ENCODE data around the gene MED16. TPM values are rescaled to one million over a fixed set of nuclear protein-coding genes. Genes with fewer than 3 reads are reported as not detected.

MED16 gene
- total and polyA plus RNA-seq, 10 of the 15 experiments (the other 5 are each of a cell fraction or from before 2014, with no cell fraction given): 0.56 to 51.1 (median 13.6) TPM

DNA sequence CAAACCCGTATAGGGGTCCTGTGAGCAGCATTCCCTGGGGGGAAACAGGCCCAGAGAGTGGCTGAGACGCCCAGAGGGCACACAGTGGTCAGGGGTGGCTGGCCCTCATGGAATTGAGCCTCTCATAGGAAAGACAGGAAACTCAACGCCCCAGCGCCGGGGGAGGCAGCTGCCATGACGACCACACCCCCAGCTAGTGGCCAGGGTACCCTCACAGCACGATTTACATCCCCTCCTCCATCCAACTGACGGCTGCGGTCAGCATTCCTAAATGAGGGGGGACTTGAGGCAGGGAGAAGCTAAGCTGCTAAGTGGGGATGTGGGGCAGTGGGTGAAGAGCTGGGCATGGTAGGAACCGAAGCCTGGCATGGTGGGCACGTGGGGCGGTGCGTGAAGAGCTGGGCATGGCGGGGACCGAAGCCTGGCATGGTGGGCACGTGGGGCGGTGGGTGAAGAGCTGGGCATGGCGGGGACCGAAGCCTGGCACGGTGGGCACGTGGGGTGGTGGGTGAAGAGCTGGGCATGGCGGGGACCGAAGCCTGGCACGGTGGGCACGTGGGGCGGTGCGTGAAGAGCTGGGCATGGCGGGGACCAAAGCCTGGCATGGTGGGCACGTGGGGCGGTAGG lies 10.0 kb downstream of the MED16 start:
- Histone ChIP-seq H3K4me2 (ENCODE audit: control insufficient read depth, insufficient read depth) (no peak overlapping the region), H3K79me2 (ENCODE audit: control insufficient read depth, insufficient read depth, low read length) (no peaks in the 10 kb centered on the region)
- POLR2A ChIA-PET: interaction anchor here (0.7 kb wide), 1 partner anchor 208 kb away, joined by 3 read pairs; no protein-coding TSS in a partner anchor
- no peak for TF ChIP-seq STAT1 (conservative IDR thresholded peaks at IDR 0.05)
- no peak for TF ChIP-seq KDM1A (IDR thresholded peaks at IDR 0.05; ENCODE audit: borderline replicate concordance)
- TF ChIP-seq MXI1 (IDR thresholded peaks at IDR 0.05; ENCODE audit: low read depth, low read length): no peak
- TF ChIP-seq, protein P1, sequence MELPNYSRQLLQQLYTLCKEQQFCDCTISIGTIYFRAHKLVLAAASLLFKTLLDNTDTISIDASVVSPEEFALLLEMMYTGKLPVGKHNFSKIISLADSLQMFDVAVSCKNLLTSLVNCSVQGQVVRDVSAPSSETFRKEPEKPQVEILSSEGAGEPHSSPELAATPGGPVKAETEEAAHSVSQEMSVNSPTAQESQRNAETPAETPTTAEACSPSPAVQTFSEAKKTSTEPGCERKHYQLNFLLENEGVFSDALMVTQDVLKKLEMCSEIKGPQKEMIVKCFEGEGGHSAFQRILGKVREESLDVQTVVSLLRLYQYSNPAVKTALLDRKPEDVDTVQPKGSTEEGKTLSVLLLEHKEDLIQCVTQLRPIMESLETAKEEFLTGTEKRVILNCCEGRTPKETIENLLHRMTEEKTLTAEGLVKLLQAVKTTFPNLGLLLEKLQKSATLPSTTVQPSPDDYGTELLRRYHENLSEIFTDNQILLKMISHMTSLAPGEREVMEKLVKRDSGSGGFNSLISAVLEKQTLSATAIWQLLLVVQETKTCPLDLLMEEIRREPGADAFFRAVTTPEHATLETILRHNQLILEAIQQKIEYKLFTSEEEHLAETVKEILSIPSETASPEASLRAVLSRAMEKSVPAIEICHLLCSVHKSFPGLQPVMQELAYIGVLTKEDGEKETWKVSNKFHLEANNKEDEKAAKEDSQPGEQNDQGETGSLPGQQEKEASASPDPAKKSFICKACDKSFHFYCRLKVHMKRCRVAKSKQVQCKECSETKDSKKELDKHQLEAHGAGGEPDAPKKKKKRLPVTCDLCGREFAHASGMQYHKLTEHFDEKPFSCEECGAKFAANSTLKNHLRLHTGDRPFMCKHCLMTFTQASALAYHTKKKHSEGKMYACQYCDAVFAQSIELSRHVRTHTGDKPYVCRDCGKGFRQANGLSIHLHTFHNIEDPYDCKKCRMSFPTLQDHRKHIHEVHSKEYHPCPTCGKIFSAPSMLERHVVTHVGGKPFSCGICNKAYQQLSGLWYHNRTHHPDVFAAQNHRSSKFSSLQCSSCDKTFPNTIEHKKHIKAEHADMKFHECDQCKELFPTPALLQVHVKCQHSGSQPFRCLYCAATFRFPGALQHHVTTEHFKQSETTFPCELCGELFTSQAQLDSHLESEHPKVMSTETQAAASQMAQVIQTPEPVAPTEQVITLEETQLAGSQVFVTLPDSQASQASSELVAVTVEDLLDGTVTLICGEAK (IDR thresholded peaks at IDR 0.05; ENCODE audit: borderline replicate concordance): no peak
- no peak for TF ChIP-seq SPI1 (IDR thresholded peaks at IDR 0.05; ENCODE audit: borderline replicate concordance, insufficient read depth, low read depth, low read length)
- no peak for TF ChIP-seq DPF2 (IDR thresholded peaks at IDR 0.05)
- TF ChIP-seq KAT2A (conservative IDR thresholded peaks at IDR 0.05; ENCODE audit: control insufficient read depth, low read depth, low read length): no peak
- TF ChIP-seq, protein P2, sequence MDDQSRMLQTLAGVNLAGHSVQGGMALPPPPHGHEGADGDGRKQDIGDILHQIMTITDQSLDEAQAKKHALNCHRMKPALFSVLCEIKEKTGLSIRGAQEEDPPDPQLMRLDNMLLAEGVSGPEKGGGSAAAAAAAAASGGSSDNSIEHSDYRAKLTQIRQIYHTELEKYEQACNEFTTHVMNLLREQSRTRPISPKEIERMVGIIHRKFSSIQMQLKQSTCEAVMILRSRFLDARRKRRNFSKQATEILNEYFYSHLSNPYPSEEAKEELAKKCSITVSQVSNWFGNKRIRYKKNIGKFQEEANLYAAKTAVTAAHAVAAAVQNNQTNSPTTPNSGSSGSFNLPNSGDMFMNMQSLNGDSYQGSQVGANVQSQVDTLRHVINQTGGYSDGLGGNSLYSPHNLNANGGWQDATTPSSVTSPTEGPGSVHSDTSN (IDR thresholded peaks at IDR 0.05; ENCODE audit: insufficient replicate concordance, low read depth, low read length): no peak
- TF ChIP-seq, protein P3, sequence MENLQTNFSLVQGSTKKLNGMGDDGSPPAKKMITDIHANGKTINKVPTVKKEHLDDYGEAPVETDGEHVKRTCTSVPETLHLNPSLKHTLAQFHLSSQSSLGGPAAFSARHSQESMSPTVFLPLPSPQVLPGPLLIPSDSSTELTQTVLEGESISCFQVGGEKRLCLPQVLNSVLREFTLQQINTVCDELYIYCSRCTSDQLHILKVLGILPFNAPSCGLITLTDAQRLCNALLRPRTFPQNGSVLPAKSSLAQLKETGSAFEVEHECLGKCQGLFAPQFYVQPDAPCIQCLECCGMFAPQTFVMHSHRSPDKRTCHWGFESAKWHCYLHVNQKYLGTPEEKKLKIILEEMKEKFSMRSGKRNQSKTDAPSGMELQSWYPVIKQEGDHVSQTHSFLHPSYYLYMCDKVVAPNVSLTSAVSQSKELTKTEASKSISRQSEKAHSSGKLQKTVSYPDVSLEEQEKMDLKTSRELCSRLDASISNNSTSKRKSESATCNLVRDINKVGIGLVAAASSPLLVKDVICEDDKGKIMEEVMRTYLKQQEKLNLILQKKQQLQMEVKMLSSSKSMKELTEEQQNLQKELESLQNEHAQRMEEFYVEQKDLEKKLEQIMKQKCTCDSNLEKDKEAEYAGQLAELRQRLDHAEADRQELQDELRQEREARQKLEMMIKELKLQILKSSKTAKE (IDR thresholded peaks at IDR 0.05; ENCODE audit: low read depth, poor library complexity, severe bottlenecking): no peak
- no peak for TF ChIP-seq RB1 (IDR thresholded peaks at IDR 0.05; ENCODE audit: borderline replicate concordance)
- TF ChIP-seq SIX5 (IDR thresholded peaks at IDR 0.05; ENCODE audit: low read depth, low read length, severe bottlenecking): no peak
- TF ChIP-seq BACH1 (IDR thresholded peaks at IDR 0.05; ENCODE audit: borderline replicate concordance): no peak
- no peak for TF ChIP-seq RAD21 (IDR thresholded peaks at IDR 0.05; ENCODE audit: insufficient read depth, low read depth, low read length)
- no peak for TF ChIP-seq ZZZ3 (IDR thresholded peaks at IDR 0.05; ENCODE audit: control insufficient read depth, insufficient read length, low read depth)

More for the DNA sequence above, 10.0 kb downstream of the MED16 start:
- ChIA-PET RAD21 (ENCODE audit: unreplicated experiment) (no interaction called here), SMC1A (ENCODE audit: uncharacterized antibody, unreplicated experiment) (no interaction called here), CTCF (no interaction called here)
- no peak for DNase-seq (ENCODE audit: low read depth, low spot score)
- Histone ChIP-seq H2AFZ (ENCODE audit: control insufficient read depth, low read depth, low read length) (no peak overlapping the region), H4K20me1 (ENCODE audit: control insufficient read depth, insufficient read depth) (no peaks in the 10 kb centered on the region), H3K27me3 (replicated peaks in 1 of 2; ENCODE audit: control insufficient read depth in 2 of 2, insufficient read depth in 2 of 2, low read length in 1 of 2) (no peaks in the 10 kb centered on the region), H3K27ac (ENCODE audit: control insufficient read depth, insufficient read depth) (no peak overlapping the region), H3K9ac (ENCODE audit: control insufficient read depth, insufficient read depth, low read length) (no peak overlapping the region), H3K9me3 (replicated peaks; ENCODE audit: control insufficient read depth, insufficient read depth, low read length) (no peaks in the 10 kb centered on the region; the same call in 2 of the 3 replicates), H3K4me1 (ENCODE audit: control insufficient read depth, insufficient read depth, low read length) (no peaks in the 10 kb centered on the region), H3K36me3 (ENCODE audit: control insufficient read depth in 2 of 2, insufficient read depth in 2 of 2, low read length in 1 of 2) (peaks cover 0 to 3% of the 10 kb centered on the region in 2 experiments; a peak in 3 of 4 replicates), H3K4me3 (no peak overlapping the region)
- intact Hi-C loops (cut with micrococcal nuclease; ENCODE audit: unreplicated experiment) (no loop called here), in situ Hi-C loops (cut with MboI) (no loop called here)
- ATAC-seq: no peak
- 91% methylated on average over 17 of the region's 30 CpGs for WGBS (ENCODE audit: insufficient coverage, insufficient replicate concordance, low lambda C conversion rate, missing lambda C conversion rate)
- BruUV-seq (replicated peaks): no TSS peak
- no peak for FAIRE-seq
